Esophagus muscularis mucosa (tissue), 4 donors: ENCODE measurements around the gene CCR1. TPM values are rescaled to one million over a fixed set of nuclear protein-coding genes. Genes with fewer than 3 reads are reported as not detected.

Experiments
- DNase-seq: peaks from one replicate; pipeline ENCODE4 v3.0.0-alpha.2; 2017; ENCODE audit errors: extremely low spot score
- H3K27ac ChIP-seq, 4 donors: fragments of 200-600 bp; sonication (generic); replicated peaks in 1 of 4; 1 replicate in 3 of 4; 2 replicates in 1 of 4; pipeline ENCODE4 v1.5.1; 2016 to 2019; ENCODE audit warnings: mild to moderate bottlenecking in 1 of 4
- H3K27me3 ChIP-seq, 4 donors: fragments of 200-600 bp; sonication (generic); one replicate each; pipeline versions ENCODE4 v1.5.1 to v1.6.0; 2016 to 2019
- H3K36me3 ChIP-seq, 4 donors: fragments of 200-600 bp; sonication (generic); one replicate each; pipeline ENCODE4 v1.5.1; 2016 to 2019
- H3K4me1 ChIP-seq, 4 donors: fragments of 200-600 bp; sonication (generic); one replicate each; pipeline ENCODE4 v1.5.1; 2016 to 2019
- H3K4me3 ChIP-seq, 4 donors: fragments of 200-600 bp; sonication (generic); 1 replicate in 2 of 4; 2 replicates in 2 of 4; pipeline ENCODE4 v1.5.1; 2016 to 2019; ENCODE audit warnings: mild to moderate bottlenecking in 4 of 4, moderate library complexity in 1 of 4
- H3K9me3 ChIP-seq, 4 donors: fragments of 200-600 bp; sonication (generic); 1 replicate in 3 of 4; 2 replicates in 1 of 4; pipeline ENCODE4 v1.5.1; 2016 to 2019
- EP300 ChIP-seq: sonication (generic); formaldehyde crosslinking; IDR thresholded peaks from one replicate; pipeline ENCODE4 v1.6.1; 2017; ENCODE audit warnings: antibody characterized with exemption
- POLR2A ChIP-seq: fragments of 450-650 bp; IDR thresholded peaks from one replicate; pipeline ENCODE4 v1.6.1; 2017; ENCODE audit warnings: antibody characterized with exemption, moderate library complexity, mild to moderate bottlenecking, low read depth
- POLR2AphosphoS5 ChIP-seq, 2 donors: sonication (generic); formaldehyde crosslinking; IDR thresholded peaks; one replicate each; pipeline ENCODE4 v1.6.1; 2017; ENCODE audit warnings: antibody characterized with exemption in 2 of 2
- WGBS: methylation state at CpG from one replicate; pipeline ENCODE4 v1.1.5; 2018; 5-methylcytosine and 5-hydroxymethylcytosine counted together
- intact Hi-C: fragments of 100-400 bp; cut with DNase I; formaldehyde crosslinking; loops from one replicate; pipeline ENCODE4 v1.15.1; 2023
- total RNA-seq, 4 donors: library from RNA; depleted of rRNA; stranded (reverse); fragments of >200 nt; gene quantifications; one replicate each; pipeline versions ENCODE4 v1.1.0 to v1.2.1, GENCODE V29; 2016
- TF ChIP-seq, protein P1 (sequence below), 3 experiments: fragments of 200-600 bp in 2 of 3; fragments of 450-650 bp in 1 of 3; sonication (generic) in 2 of 3; IDR thresholded peaks; one replicate each; pipeline ENCODE4 v1.5.1; 2017 to 2019; ENCODE audit warnings: antibody characterized with exemption in 3 of 3, mild to moderate bottlenecking in 2 of 3, moderate library complexity in 1 of 3

CCR1 gene
- 10 to 100 TPM in 1 of 4 donors, 1 to 10 TPM in 3; 5.3 to 42.1 (median 6.5) TPM for total RNA-seq

GRCh38 chr3:46208167-46208704 is at the start of gene CCR1:
Gene CCR1 (minus strand): TSS chr3:46208313. CDS start chr3:46204313, 4,000 bp downstream.
- H3K36me3 ChIP-seq = no peaks in the 10 kb centered on the region
- 50% methylated on average over 3 of the region's 3 CpGs for WGBS
- no peaks in the 10 kb centered on the region for H3K4me1 ChIP-seq
- intact Hi-C loops = no loop called here
- H3K9me3 ChIP-seq = no peaks in the 10 kb centered on the region
- TF ChIP-seq EP300 (no peak), POLR2AphosphoS5 (IDR thresholded peaks at IDR 0.05) (no peak), POLR2A (no peak)
- TF ChIP-seq, protein P1, sequence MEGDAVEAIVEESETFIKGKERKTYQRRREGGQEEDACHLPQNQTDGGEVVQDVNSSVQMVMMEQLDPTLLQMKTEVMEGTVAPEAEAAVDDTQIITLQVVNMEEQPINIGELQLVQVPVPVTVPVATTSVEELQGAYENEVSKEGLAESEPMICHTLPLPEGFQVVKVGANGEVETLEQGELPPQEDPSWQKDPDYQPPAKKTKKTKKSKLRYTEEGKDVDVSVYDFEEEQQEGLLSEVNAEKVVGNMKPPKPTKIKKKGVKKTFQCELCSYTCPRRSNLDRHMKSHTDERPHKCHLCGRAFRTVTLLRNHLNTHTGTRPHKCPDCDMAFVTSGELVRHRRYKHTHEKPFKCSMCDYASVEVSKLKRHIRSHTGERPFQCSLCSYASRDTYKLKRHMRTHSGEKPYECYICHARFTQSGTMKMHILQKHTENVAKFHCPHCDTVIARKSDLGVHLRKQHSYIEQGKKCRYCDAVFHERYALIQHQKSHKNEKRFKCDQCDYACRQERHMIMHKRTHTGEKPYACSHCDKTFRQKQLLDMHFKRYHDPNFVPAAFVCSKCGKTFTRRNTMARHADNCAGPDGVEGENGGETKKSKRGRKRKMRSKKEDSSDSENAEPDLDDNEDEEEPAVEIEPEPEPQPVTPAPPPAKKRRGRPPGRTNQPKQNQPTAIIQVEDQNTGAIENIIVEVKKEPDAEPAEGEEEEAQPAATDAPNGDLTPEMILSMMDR (IDR thresholded peaks at IDR 0.05) = peak; percentile 23 to 33 (median 27)
- peak within 1 kb of the TSS; percentile 7 to 60 (median 34) for H3K27ac ChIP-seq
- H3K4me3 ChIP-seq = peak within 1 kb of the TSS; percentile 28 to 42 (median 32)
- H3K27me3 ChIP-seq = no peaks in the 10 kb centered on the region
- peak; percentile 92 for DNase-seq

GRCh38 chr3:46252980-46253379 is 44.9 kb upstream of the CCR1 start:
- H3K4me1 ChIP-seq = no peaks in the 10 kb centered on the region
- peak; percentile 50 for DNase-seq
- TF ChIP-seq POLR2A (no peak), POLR2AphosphoS5 (IDR thresholded peaks at IDR 0.05) (no peak), EP300 (no peak)
- TF ChIP-seq, protein P1 (IDR thresholded peaks at IDR 0.05) = no peak
- H3K27me3 ChIP-seq = no peaks in the 10 kb centered on the region
- H3K36me3 ChIP-seq = no peaks in the 10 kb centered on the region
- no peak overlapping the region for H3K27ac ChIP-seq
- no peak overlapping the region for H3K4me3 ChIP-seq
- intact Hi-C loops = no loop called here
- WGBS = 50% methylated on average over 1 of the region's 1 CpG
- H3K9me3 ChIP-seq = no peaks in the 10 kb centered on the region

DNA sequence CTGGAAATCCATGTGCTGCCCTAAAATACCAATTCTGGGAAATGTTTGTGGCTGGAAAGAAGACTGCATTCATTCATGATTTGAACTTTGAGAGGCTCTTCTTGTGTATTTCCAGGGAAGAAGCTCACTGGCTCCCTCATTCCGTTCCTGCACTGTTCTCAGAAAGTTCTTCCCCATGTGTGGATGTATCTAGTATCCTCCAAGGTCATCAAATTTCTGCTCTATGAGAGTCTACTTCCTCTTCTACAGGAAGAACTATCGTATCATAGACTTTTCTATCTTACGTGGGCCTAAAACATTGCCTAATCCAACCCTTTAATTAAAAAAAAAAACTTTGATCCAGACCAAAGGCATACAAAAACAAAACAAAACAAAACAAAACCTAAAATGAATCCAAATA is 37.0 kb upstream of the CCR1 start:
- Histone ChIP-seq H3K9me3 (no peaks in the 10 kb centered on the region), H3K27me3 (no peaks in the 10 kb centered on the region), H3K4me3 (no peak overlapping the region), H3K4me1 (no peaks in the 10 kb centered on the region), H3K27ac (no peak overlapping the region), H3K36me3 (no peaks in the 10 kb centered on the region)
- TF ChIP-seq, protein P1 (IDR thresholded peaks at IDR 0.05) = no peak
- no peak for TF ChIP-seq POLR2AphosphoS5 (IDR thresholded peaks at IDR 0.05)
- TF ChIP-seq POLR2A = no peak
- no peak for TF ChIP-seq EP300
- intact Hi-C loops = no loop called here
- peak; percentile 24 for DNase-seq
- 74% methylated on average over 3 of the region's 3 CpGs for WGBS

DNA sequence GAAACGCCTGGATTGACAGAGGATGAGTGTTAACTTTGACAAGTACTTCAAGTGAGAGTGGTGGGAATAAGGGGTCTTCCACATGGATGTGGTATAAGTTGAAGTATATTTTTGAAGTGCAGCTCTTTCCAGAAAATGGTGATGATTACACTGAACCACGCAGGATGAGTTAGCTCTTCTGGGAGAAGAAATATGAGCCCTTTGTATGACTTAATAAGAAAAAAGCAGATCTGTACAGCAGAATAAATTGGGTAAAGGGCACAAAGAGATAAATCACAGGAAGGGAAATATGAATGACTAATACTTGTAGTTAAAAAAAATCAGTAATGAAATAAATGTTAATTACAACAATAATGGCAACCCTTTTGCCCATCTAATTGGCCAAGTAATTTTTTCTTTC is 35.4 kb upstream of the CCR1 start:
- 80% methylated on average over 2 of the region's 2 CpGs for WGBS
- H3K9me3 ChIP-seq = no peaks in the 10 kb centered on the region
- intact Hi-C loops = no loop called here
- H3K36me3 ChIP-seq = no peaks in the 10 kb centered on the region
- no peaks in the 10 kb centered on the region for H3K27me3 ChIP-seq
- no peak overlapping the region for H3K27ac ChIP-seq
- DNase-seq = peak; percentile 17
- H3K4me1 ChIP-seq = no peaks in the 10 kb centered on the region
- no peak overlapping the region for H3K4me3 ChIP-seq
- TF ChIP-seq POLR2AphosphoS5 (IDR thresholded peaks at IDR 0.05) = no peak
- no peak for TF ChIP-seq EP300
- no peak for TF ChIP-seq POLR2A
- TF ChIP-seq, protein P1 (IDR thresholded peaks at IDR 0.05) = no peak

GRCh38 chr3:46242120-46242519 is 34.0 kb upstream of the CCR1 start, which contains the start of gene CCR3:
Gene CCR3 (plus strand): TSS chr3:46242460. CDS start chr3:46265159, 22,699 bp downstream.
- WGBS = 78% methylated on average over 4 of the region's 4 CpGs
- no peaks in the 10 kb centered on the region for H3K4me1 ChIP-seq
- no peaks in the 10 kb centered on the region for H3K36me3 ChIP-seq
- H3K27me3 ChIP-seq = no peaks in the 10 kb centered on the region
- intact Hi-C loops = no loop called here
- TF ChIP-seq EP300 (no peak), POLR2AphosphoS5 (IDR thresholded peaks at IDR 0.05) (no peak), POLR2A (no peak)
- TF ChIP-seq, protein P1 (IDR thresholded peaks at IDR 0.05) = no peak
- no peak within 1 kb of the TSS for H3K4me3 ChIP-seq
- no peak within 1 kb of the TSS for H3K27ac ChIP-seq
- no peak for DNase-seq
- no peaks in the 10 kb centered on the region for H3K9me3 ChIP-seq
